Smooth muscle cell of the umbilical artery (primary cell): ENCODE data around the gene PRKCQ. TPM values are rescaled to one million over a fixed set of nuclear protein-coding genes. Genes with fewer than 3 reads are reported as not detected.

ENCODE experiments used
- total RNA-seq: library from RNA; depleted of rRNA; stranded (reverse); fragments of >200 nt; gene quantifications from 2 replicates; pipeline ENCODE4 v1.2.3, GENCODE V29; 2014

Gene PRKCQ
- total RNA-seq: under 0.01 and 0.55 TPM in 2 replicates

GRCh38 chr10:6579904-6580278 lies at the start of gene PRKCQ:
PRKCQ (minus strand) TSS chr10:6580276; CDS start chr10:6515135, 65,141 bp downstream.

